ENCODE measurements around the gene CDC42EP2.

The CDC42EP2 gene

GRCh38 chr11:65356394-65356972 lies 41.8 kb downstream of the CDC42EP2 start:
- no peak for DNase-seq (ENCODE audit: low read depth)

- no peak for DNase-seq (ENCODE audit: low read depth)
Observed at GRCh38 chr11:65357856-65358356, 43.2 kb downstream of the CDC42EP2 start.

- no peak for DNase-seq (ENCODE audit: low read depth)
Observed at GRCh38 chr11:65362320-65362931, 47.8 kb downstream of the CDC42EP2 start.

- DNase-seq (ENCODE audit: low read depth): no peak
Observed at GRCh38 chr11:65362966-65363365, 48.3 kb downstream of the CDC42EP2 start.

GRCh38 chr11:65363770-65364169 lies 49.1 kb downstream of the CDC42EP2 start:
- DNase-seq (ENCODE audit: low read depth): no peak

- no peak for DNase-seq (ENCODE audit: low read depth)
Observed at GRCh38 chr11:65366340-65366773, 51.7 kb downstream of the CDC42EP2 start.

GRCh38 chr11:65370659-65371049 lies 56.0 kb downstream of the CDC42EP2 start:
- no peak for DNase-seq (ENCODE audit: low read depth)

Data from activated T-cell treated with anti-CD3 and anti-CD28 coated beads for 24 hours (primary cell).